Small intestine (tissue), 16 donors: ENCODE measurements around the gene SLC35E1. TPM values are rescaled to one million over a fixed set of nuclear protein-coding genes. Genes with fewer than 3 reads are reported as not detected.
A peak's percentile ranks its signal among the peaks of the same experiment; 100 is the strongest.

Source experiments
- DNase-seq, 2 donors: peaks; one replicate each; pipeline versions ENCODE4 v3.0.0 to v3.0.0-alpha.2; 2013
- FAIRE-seq: peaks from 2 replicates; lab custom pipeline; 2012; peaks lifted over from hg19 to GRCh38; lab: Jason Lieb, UNC
- H3K27ac ChIP-seq, 3 donors: one replicate each; pipeline ENCODE4 v1.5.1; 2013; ENCODE audit warnings: low read length in 2 of 3, mild to moderate bottlenecking in 2 of 3, control low read depth in 1 of 3, inconsistent platforms in 1 of 3, low read depth in 1 of 3, moderate library complexity in 1 of 3
- H3K27me3 ChIP-seq, 3 donors: one replicate each; pipeline ENCODE4 v1.6.1; 2013; ENCODE audit warnings: low read length in 3 of 3, inconsistent platforms in 1 of 3; ENCODE audit not compliant: control insufficient read depth in 3 of 3, insufficient read depth in 3 of 3
- H3K36me3 ChIP-seq, 3 donors: one replicate each; pipeline ENCODE4 v1.6.1; 2013; ENCODE audit warnings: low read length in 3 of 3, inconsistent platforms in 1 of 3, low read depth in 1 of 3, mild to moderate bottlenecking in 1 of 3, moderate library complexity in 1 of 3; ENCODE audit not compliant: control insufficient read depth in 3 of 3, insufficient read depth in 2 of 3
- H3K4me1 ChIP-seq, 3 donors: one replicate each; pipeline ENCODE4 v1.6.1; 2013; ENCODE audit warnings: low read length in 2 of 3, inconsistent platforms in 1 of 3, low read depth in 1 of 3, mild to moderate bottlenecking in 1 of 3, moderate library complexity in 1 of 3; ENCODE audit not compliant: control insufficient read depth in 3 of 3, insufficient read depth in 2 of 3
- H3K4me3 ChIP-seq, 3 donors: one replicate each; pipeline ENCODE4 v1.5.1; 2013; ENCODE audit warnings: low read length in 3 of 3, control low read depth in 1 of 3, inconsistent platforms in 1 of 3, low read depth in 1 of 3, mild to moderate bottlenecking in 1 of 3, moderate library complexity in 1 of 3
- H3K9me3 ChIP-seq, 2 donors: one replicate each; pipeline ENCODE4 v1.6.1; 2013; ENCODE audit warnings: low read depth in 1 of 2, low read length in 1 of 2; ENCODE audit not compliant: control insufficient read depth in 2 of 2, insufficient read depth in 1 of 2
- WGBS, 3 donors: extraction: QIAGEN DNeasy Blood & Tissue Kit; methylation state at CpG; one replicate each; pipeline ENCODE4 v1.1.7; 2013; 5-methylcytosine and 5-hydroxymethylcytosine counted together
- long read RNA-seq, 10 donors: transcript quantifications; one replicate each; lab custom pipeline, GENCODE V29; 2026
- polyA plus RNA-seq, 4 donors: library from polyadenylated mRNA; stranded (reverse) in 3 of 4; unstranded in 1 of 4; fragments of 200-250 nt in 3 of 4; fragments of 120-200 nt in 1 of 4; gene quantifications; one replicate each; pipeline versions ENCODE4 v1.2.1 to v1.2.3, GENCODE V29; 2013
- donor health status: healthy with polysubstance abuse.
- donor health status: control.
- donor health status: control.
- donor health status: Bipolar disorder and iron deficiency.
- donor health status: healthy.

SLC35E1 gene
- 10 to 100 TPM; 14.5 to 34.3 (median 18.7) TPM for polyA plus RNA-seq
- long read RNA-seq, donor 1, result 0 reads
- long read RNA-seq, donor 2, full-length matches to known transcripts, result 4 of 12 reads
- long read RNA-seq, donor 2, partial matches to known transcripts, result 8 of 12 reads
- long read RNA-seq, donor 2, other reads (novel, unspliced or antisense), result 0 of 12 reads
- long read RNA-seq, donor 3, full-length matches to known transcripts, result 11 of 18 reads
- long read RNA-seq, donor 3, partial matches to known transcripts, result 7 of 18 reads
- long read RNA-seq, donor 3, other reads (novel, unspliced or antisense), result 0 of 18 reads
- long read RNA-seq, donor 4, result 0 reads
- long read RNA-seq, donor 5, full-length matches to known transcripts, result 3 of 3 reads
- long read RNA-seq, donor 5, partial matches to known transcripts, result 0 of 3 reads
- long read RNA-seq, donor 5, other reads (novel, unspliced or antisense), result 0 of 3 reads
- long read RNA-seq, donor 6, full-length matches to known transcripts, result 7 of 15 reads
- long read RNA-seq, donor 6, partial matches to known transcripts, result 8 of 15 reads
- long read RNA-seq, donor 6, other reads (novel, unspliced or antisense), result 0 of 15 reads
- long read RNA-seq, donor 7, full-length matches to known transcripts, result 12 of 25 reads
- long read RNA-seq, donor 7, partial matches to known transcripts, result 13 of 25 reads
- long read RNA-seq, donor 7, other reads (novel, unspliced or antisense), result 0 of 25 reads
- long read RNA-seq, donor 8, full-length matches to known transcripts, result 1 of 1 reads
- long read RNA-seq, donor 8, partial matches to known transcripts, result 0 of 1 reads
- long read RNA-seq, donor 8, other reads (novel, unspliced or antisense), result 0 of 1 reads
- long read RNA-seq, donor 9, result 0 reads
- long read RNA-seq, donor 10, full-length matches to known transcripts, result 14 of 14 reads
- long read RNA-seq, donor 10, partial matches to known transcripts, result 0 of 14 reads
- long read RNA-seq, donor 10, other reads (novel, unspliced or antisense), result 0 of 14 reads

DNA sequence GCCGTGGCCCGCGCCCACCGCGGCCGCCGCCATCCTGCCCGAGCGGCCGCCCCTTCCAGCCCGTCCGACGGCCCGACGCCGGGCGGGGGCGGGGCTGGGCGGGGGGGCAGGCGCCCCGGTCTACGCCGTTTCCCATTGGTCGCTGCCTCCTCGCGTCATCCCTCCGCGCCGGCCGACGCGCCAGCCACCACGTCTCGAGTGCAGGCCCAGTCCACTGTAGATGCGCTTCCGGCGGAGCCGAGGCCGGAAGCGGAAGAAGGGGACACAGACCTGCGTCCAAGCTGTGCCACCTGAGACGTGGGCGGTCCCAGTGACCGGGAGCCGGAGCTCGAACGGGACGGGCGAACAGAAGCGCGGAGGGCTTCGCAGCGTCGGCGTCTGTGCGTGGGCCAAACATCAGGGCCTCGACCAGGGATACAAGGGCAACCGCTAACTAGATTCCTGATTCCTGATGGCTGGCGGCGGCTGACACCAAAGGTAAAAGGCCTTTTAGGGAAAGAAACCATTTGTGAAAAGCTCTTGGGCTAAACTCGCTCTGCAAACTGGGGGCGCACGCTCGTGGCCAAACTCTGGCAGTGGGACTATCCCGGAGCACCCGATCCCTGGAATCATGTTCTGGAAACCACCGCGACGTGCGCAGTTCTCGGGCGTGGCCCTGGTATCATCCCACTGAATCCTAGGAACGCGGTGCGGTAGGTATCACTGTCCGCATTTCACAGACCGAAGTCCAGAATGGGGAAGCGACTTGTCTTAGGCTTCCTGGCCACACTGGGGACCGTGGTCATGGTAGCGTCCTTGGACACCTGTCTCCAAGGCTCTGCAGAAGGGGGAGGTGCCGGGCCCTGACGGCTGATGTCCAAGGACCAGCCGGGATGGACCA, at the start of gene SLC35E1:
TSS of gene SLC35E1 (minus strand) at position 84 of the 880 bp plus-strand sequence. CDS start at position 33, 51 bp downstream.
- H3K4me1 ChIP-seq, result peaks cover 0 to 16% (median 3%) of the 10 kb centered on the region in 3 donors
- FAIRE-seq, result no peak
- 0 to 1% (median 1%) methylated on average over 61 to 83 of the region's 83 CpGs for WGBS, 3 donors

DNA sequence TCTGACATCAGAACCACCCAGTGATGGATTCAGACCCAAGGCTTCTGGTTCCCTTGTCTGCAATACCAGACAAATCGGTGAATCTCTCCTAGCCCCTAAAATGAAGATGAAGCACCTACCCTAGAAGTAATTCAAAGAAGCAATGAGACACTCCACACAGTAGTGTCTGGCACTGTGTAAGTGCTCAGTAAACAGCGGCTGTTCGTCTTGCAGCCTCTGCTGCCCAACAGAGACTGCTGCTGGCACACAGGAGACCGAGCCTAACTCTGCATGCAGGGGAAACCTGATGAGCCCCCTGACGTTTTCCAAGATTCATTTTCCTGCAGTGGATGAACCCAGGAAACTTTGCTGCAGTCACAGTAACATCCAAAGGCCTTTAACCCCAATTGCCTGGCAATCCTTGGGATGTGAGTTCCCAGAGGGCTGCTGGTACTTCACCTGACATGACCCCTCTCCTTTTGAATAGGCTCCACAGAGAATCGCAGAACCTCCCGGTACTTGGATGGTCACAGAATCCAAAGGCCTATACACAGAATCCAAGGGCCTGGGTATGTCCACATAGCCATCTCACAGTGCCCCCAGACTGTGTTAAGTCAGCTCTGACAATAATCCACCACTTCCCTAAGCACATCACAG, 49.1 kb upstream of the SLC35E1 start:
- Histone ChIP-seq H3K27me3 (no peaks in the 10 kb centered on the region), H3K27ac (no peak overlapping the region), H3K9me3 (no peaks in the 10 kb centered on the region), H3K36me3 (peaks cover 3 to 45% (median 6%) of the 10 kb centered on the region in 3 donors), H3K4me1 (peaks cover 1 to 9% (median 3%) of the 10 kb centered on the region in 3 donors), H3K4me3 (no peak overlapping the region)
- FAIRE-seq (no peak), DNase-seq (no peak)
- WGBS, 3 donors, result 65 to 71% (median 69%) methylated on average over 7 of the region's 7 CpGs

More for the DNA sequence above, at the start of gene SLC35E1:
- H3K9me3 ChIP-seq, result no peaks in the 10 kb centered on the region
- peak within 1 kb of the TSS; percentile 88 to 98 (median 95) for H3K4me3 ChIP-seq
- H3K36me3 ChIP-seq, result peaks cover 3 to 59% (median 17%) of the 10 kb centered on the region in 3 donors
- peak; percentile 98 for DNase-seq
- peak within 1 kb of the TSS; percentile 61 to 95 (median 93) for H3K27ac ChIP-seq
- no peaks in the 10 kb centered on the region for H3K27me3 ChIP-seq

DNA sequence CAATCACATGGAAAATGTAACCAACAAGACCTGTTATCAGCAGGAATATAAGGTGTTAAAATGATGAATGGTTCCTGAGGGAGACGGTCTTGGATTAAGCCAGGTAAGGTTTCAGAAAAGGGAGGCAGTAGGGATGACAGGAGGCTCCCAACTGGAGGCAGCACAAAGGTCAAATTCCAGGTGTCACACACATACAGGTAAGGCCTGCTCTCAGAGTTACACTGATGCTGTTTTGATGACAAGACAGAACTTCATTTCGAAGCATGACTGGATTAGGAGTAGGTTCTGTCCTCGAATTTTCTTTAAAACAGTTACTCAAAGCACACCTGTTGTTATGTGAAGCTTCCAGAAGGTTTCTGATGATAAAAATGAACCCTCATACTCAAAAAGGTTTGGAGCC, 48.4 kb upstream of the SLC35E1 start:
- FAIRE-seq (no peak), DNase-seq (peak; percentile 24 to 55)
- H3K4me1 ChIP-seq, result peaks cover 0 to 9% (median 2%) of the 10 kb centered on the region in 3 donors
- no peak overlapping the region for H3K4me3 ChIP-seq
- no peaks in the 10 kb centered on the region for H3K27me3 ChIP-seq
- H3K36me3 ChIP-seq, result peaks cover 3 to 46% (median 5%) of the 10 kb centered on the region in 3 donors
- no peak overlapping the region for H3K27ac ChIP-seq
- 29 to 66% (median 36%) methylated on average over 3 of the region's 3 CpGs for WGBS, 3 donors
- H3K9me3 ChIP-seq, result no peaks in the 10 kb centered on the region

DNA sequence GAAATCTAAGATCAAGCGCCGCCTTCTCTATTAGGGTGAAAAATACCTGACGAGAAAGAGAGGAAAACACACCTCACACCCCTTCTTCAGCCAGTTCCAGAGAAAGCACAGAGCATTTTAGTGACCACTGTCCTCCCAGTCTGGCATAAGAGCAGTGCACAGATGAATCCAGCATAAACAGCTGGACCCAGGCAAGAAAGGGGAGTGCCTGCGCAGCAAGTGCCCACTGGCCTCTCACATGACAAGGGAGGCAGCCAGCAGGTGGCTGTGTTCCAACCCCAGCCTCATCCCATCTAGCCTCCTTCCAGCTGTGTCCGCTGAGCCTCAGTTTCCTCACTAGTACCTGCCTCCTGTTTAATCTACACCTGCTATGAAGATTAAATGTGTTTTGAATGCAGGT, 47.8 kb upstream of the SLC35E1 start:
- Histone ChIP-seq H3K36me3 (peaks cover 3 to 44% (median 3%) of the 10 kb centered on the region in 3 donors), H3K27ac (no peak overlapping the region), H3K4me3 (no peak overlapping the region), H3K27me3 (no peaks in the 10 kb centered on the region), H3K4me1 (peaks cover 0 to 9% (median 2%) of the 10 kb centered on the region in 3 donors), H3K9me3 (no peaks in the 10 kb centered on the region)
- WGBS, 3 donors, result 82 to 92% (median 85%) methylated on average over 5 of the region's 5 CpGs
- no peak for FAIRE-seq
- no peak for DNase-seq

DNA sequence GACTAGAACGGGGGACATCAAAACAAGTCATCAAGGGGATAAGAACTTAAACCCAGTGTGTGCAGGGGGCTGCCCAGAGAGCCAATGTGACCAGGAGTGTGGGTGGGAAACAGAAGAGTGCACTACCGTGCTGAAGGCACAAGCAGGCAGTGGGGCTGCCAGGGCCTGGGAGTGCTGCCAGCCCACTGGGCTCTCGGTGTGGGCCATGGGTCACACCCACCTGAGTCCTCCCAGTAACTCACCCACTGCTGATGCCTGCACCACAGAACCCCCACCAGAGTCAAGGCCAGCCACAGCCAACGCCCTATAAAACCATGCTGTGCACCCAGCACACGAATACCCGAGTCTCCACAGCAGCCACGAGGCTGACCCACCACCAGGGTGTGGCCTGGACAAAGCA, 47.2 kb upstream of the SLC35E1 start:
- peaks cover 3 to 39% (median 3%) of the 10 kb centered on the region in 3 donors for H3K36me3 ChIP-seq
- H3K4me3 ChIP-seq, result no peak overlapping the region
- DNase-seq (no peak), FAIRE-seq (no peak)
- no peaks in the 10 kb centered on the region for H3K27me3 ChIP-seq
- H3K9me3 ChIP-seq, result no peaks in the 10 kb centered on the region
- no peak overlapping the region for H3K27ac ChIP-seq
- peaks cover 0 to 9% (median 2%) of the 10 kb centered on the region in 3 donors for H3K4me1 ChIP-seq
- WGBS, 3 donors, result 33 to 51% (median 36%) methylated on average over 7 of the region's 7 CpGs

DNA sequence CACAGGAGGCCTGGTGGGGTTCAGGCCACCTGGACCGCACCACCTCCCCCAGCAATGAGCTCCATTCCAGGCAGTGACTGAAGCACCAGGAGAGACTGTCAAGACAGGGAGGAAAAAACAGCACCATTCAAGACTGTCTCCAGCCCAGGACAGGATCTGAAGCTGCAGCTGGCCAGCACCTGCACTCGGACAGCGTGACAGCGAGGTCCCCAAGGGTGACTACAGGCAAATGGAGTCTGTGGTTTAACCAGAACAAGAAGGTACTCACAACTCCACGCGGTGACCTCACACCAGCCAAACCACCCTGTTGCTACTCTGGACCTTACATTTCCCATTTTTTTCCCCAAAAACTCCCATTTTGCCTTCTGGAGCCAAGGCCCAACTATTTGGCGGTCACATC, 46.0 kb upstream of the SLC35E1 start:
- Histone ChIP-seq H3K4me1 (peaks cover 0 to 9% (median 2%) of the 10 kb centered on the region in 3 donors), H3K36me3 (peaks cover 0 to 32% (median 3%) of the 10 kb centered on the region in 3 donors), H3K27ac (no peak overlapping the region), H3K27me3 (no peaks in the 10 kb centered on the region), H3K4me3 (no peak overlapping the region), H3K9me3 (no peaks in the 10 kb centered on the region)
- WGBS, 3 donors, result 89 to 97% (median 89%) methylated on average over 7 of the region's 7 CpGs
- FAIRE-seq (no peak), DNase-seq (no peak)

DNA sequence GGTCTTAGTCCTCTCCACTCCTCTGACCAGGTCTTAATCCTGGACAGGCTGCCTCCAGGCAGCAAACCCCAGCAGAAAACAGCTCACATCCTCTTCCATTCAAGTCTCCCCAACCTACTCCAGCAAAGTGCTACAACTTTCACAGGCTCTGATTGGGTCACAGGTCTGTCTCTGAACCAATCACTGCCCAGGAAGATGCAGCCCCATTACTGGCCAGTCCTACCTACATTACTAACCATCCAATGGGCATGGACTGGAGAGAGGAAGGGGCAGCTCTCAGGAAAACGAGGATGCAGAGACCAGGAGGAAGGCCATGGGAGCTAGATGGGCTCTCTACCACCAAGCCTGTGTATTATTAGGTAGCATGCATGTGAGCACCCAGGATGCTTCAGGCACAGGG, 43.6 kb upstream of the SLC35E1 start:
- Histone ChIP-seq H3K4me1 (peaks cover 0 to 3% (median 2%) of the 10 kb centered on the region in 3 donors), H3K27me3 (no peaks in the 10 kb centered on the region), H3K27ac (no peak overlapping the region), H3K9me3 (no peaks in the 10 kb centered on the region), H3K36me3 (peaks cover 0 to 25% (median 0%) of the 10 kb centered on the region in 3 donors), H3K4me3 (no peak overlapping the region)
- FAIRE-seq (no peak), DNase-seq (no peak)
- WGBS, 3 donors, result 37 to 60% (median 58%) methylated on average over 1 of the region's 1 CpG
